Activated CD4-positive, CD25-positive, alpha-beta regulatory T cell treated with anti-CD3 and anti-CD28 coated beads, Interleukin-2, amount 50 U/mL, for 16 hours (primary cell): Measurements from ENCODE around the gene SEPTIN10.
"Not testable (repeated sequence)": the region's sequence is repeated elsewhere in the genome, so short reads cannot be mapped to it uniquely, and the experiment has no call there.

ENCODE experiments used
- DNase-seq: peaks from one replicate; pipeline ENCODE4 v3.0.0-alpha.2; 2020; ENCODE audit warnings: low read depth, low spot score

Gene SEPTIN10

DNA sequence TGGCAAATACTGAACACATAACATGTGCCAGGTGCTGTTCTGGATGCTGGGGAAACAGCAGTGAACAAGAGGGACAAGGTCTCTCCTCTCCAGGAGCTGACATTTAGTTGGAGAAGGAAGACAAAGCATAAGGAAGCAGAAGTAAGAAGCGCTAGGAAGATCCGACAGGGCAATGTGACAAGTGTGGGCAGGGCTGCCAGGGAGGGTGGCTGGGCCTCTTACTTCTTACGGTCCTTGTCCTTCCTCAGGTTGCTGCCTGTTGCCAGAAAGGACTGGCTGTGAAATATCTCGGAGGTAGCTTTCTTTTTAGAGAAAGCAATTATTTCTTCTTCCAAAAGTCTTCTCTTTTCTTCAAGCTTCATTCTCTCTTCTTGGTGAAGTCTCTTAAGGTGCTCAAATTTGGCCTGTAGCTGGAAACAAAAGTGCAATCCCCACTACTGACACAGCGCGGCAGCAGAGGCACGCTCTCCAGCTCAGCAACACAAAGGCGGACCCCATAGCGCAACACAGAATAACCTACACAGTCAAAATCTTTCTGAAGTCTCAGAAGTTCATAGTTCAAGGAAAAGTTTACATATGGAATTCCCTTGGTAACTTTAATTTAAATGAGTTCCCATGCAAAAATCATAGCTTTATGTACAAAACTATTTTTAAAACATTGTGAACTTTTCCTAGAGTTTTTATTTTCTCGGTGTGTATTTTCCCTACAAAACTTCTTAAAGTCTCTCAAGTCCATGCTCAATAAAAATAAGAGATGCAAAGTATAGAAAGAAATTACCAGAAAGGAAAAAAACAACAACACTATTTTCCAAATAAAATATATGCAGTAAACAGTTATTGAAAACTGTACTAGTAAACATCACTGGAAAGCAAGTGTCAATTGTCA, 67.7 kb downstream of the SEPTIN10 start:
- no peak for DNase-seq

DNA sequence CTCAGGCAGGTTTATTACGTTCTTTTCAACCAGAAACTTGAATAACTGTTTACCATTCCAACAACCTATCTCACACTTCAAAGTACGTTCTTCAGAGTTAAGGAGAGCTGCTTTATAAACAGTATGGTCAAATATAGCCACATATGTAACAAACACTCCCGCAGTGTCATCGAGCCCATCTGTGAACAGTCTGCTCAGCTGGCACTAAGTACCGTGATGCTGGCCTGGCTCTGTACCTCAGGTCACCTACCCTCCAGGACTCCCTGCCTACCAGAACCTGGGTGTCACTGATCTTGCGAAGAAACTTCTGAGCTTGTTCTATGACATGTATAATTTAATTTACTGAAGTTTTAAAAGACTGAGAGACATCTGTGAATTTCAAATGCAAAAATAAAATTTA, 71.4 kb downstream of the SEPTIN10 start:
- no peak for DNase-seq

DNA sequence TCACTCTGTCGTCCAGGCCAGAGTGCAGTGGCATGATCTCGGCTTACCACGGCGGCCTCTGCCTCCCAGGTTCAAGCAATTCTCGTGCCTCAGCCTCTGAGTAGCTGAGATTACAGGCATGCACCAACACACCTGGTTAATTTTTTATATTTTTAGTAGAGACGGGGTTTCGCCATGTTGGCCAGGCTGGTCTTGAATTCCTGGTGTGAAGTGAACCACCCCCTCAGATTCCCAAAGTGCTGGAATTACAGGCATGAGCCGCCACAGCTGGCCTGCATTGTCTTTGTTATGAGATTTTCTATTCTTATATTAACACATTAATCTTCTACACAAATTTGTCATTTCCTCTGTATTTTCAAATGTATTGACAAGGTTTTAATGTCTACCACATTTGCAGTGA, 75.2 kb downstream of the SEPTIN10 start:
- DNase-seq, result no peak

DNA sequence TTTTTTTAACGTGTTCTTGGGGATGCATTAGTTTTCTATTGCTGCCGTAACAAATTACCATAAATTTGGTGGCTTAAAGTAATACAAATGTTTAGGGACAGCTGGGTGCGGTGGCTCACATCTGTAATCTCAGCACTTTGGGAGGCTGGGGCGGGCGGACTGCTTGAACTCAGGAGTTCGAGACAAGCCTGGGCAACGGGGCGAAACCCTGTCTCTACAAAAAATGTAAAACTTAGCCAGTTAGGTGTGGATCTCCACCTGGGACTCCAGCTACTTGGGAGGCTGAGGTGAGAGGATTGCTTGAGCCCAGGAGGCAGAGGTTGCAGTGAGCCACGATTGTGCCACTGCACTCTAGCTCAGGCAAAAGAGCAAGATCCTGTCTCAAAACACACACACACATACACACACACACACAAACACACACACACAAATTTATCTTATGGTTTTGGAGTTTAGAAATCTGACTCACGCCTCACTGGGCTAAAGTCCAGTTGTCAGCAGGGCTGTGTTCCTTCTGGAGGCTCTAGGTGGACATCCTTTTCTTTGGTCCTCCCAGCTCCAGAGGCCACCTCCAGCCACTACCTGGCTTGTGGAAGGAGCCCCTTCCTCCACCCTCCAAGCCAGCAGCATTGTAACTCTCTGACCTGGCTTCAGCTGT, 76.1 kb downstream of the SEPTIN10 start:
- no peak for DNase-seq

DNA sequence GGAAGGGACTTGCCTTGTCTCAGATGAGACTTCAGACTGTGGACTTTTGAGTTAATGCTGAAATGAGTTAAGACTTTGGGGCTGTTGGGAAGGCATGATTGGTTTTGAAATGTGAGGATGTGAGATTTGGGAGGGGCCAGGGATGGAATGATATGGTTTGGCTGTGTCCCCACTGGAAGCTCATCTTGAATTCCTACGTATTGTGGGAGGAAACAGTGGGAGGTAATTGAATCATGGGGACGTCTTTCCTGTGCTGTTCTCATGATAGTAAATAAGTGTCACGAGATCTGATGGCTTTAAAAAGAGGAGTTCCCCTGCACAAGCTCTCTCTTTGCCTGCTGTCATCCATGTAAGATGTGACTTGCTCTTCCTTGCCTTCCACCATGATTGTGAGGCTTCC, 77.2 kb downstream of the SEPTIN10 start:
- DNase-seq, result not testable (repeated sequence)

DNA sequence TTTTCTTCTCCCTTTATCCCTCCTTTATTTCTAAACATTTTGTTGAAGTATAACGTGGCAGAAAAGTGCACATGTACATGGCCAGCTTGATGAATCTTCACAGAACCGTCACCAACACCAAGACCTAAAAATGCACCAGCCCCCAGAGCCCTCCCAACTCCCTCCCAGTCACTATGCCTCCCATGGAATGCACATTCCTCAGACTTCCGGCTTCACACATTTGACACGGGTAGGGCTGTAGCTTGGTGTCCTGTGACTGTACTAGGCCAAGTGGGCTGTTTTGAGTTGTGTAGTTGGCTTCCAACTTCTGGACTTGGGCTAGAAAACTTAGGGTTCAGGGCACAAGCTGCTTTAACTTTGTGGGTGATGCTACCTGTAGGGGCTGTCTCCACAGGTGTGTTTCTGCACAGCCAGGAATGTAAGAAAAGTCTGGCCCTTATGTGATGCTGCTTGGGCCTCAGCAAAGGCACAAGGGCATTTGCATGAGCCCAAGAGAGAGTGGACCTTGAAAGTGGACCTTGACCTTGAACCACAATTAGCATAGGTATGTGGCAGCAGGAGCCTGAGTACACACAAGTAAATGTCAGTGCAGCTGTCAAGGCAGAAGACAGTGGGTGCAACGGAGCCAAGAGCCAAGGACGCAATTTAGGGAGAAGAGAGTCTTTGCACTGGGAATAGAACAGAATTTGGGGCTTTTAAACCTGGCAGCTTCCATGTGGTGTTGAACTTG, 78.4 kb downstream of the SEPTIN10 start:
- no peak for DNase-seq

DNA sequence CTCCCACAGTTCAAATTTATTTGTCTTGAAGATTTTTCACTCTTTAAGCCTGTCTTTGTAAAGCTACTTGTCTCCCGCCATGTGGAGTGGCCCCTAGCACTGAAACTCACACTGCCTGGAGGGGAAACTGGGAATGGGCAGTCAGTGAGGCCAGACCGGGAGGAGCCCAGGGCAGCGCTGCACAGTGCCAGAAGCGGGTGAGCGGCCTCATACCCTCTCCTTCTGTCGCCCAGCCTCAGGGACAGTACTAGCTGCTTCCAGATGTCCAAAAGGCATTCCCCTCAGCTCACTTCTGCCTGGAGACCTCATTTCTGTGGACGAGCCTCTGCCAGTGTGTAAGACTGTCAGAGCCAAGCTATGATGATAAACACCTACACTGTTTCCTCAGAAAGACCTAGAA, 79.9 kb downstream of the SEPTIN10 start:
- no peak for DNase-seq

DNA sequence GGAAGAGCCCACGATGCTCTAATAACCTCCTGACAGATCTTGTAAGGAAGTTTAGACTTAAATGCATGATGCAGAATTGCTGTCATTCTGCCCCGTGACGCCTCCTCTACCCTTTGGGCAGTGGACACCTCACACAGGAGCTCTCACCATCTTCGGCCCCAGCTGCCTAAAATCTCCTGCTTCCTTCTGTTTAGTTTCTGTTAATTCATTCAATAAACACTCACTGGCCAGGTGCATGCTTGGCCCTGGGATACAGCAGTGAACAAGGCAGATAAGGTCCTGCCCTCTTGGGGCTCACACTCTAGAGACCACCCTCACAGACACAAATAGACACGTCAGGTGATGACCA, 81.1 kb downstream of the SEPTIN10 start:
- no peak for DNase-seq

DNA sequence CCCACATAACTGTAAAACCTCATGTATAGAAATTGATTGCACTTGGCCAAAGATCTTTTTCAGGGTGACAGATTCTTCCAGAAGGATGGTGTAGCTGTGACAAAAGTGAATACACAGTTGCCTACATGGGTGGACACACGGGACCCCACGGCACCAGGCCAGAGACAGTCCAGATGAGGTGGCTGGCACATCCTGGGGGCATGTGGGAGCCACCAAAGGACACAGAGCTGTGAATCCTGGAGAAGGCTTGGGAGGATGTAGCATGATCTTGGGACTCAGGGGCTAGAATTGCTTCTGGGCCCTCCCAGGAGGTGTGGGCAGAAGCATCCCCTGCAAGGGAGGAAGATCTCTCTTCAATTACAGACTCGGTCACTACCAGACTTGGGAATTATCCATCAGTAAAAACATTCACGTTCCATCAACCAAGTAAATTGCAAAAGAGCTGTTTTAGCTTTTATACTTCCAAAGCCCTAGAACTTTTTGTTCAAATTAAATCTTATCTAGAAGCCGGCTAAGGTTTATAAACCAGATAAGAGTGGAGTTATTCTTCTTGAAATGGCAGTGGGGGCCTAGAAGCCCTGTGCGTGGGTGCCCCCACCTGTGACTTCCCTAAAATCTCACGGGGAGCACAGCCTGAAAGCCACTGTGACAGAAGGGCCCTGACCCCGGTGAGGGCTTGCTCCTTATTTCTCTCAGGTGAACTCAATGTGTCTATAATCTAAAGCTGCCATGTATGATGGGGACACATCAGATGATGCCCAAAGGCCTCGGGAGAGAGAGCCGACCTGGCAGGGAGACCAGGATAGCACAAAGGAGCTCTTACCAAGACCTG, 81.7 kb downstream of the SEPTIN10 start:
- no peak for DNase-seq

DNA sequence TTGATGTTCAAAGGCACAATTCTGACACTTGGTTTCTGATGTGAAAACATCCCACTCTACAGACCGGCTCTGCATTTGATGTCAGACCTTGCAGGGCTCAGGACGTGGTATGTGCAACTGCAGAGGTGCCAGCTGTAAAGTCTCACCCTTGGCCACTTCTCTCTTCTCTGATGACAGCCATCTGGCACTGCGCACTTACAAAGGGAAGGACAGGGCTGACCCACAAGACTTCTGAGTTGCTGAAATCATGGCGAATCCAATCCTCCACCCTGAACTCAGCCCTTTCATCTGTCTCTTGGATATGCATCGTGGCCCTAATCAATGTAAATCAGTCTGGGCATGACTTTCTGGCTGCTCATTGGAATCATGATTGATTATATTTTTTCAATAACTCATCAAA, 82.5 kb downstream of the SEPTIN10 start:
- DNase-seq, result no peak

DNA sequence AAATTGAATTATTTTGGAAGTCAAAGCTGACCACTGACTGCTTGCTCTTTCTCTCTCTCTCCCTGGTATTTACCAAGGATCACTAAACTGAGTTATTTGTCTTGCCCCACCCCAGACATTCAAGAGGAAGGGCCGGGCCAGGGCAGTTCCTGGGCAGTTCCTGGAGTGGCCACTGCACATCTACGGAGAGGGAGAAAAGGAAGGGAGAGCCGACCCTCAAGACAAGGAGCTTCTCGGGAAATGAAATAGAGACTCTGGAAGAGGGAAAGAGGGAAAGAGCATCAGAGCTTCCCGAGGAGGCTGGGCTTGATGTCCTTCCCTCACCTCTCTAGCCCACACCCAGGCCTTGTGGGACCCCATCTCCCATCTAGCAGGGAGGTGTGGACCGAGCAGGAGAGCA, 83.1 kb downstream of the SEPTIN10 start:
- DNase-seq, result no peak

DNA sequence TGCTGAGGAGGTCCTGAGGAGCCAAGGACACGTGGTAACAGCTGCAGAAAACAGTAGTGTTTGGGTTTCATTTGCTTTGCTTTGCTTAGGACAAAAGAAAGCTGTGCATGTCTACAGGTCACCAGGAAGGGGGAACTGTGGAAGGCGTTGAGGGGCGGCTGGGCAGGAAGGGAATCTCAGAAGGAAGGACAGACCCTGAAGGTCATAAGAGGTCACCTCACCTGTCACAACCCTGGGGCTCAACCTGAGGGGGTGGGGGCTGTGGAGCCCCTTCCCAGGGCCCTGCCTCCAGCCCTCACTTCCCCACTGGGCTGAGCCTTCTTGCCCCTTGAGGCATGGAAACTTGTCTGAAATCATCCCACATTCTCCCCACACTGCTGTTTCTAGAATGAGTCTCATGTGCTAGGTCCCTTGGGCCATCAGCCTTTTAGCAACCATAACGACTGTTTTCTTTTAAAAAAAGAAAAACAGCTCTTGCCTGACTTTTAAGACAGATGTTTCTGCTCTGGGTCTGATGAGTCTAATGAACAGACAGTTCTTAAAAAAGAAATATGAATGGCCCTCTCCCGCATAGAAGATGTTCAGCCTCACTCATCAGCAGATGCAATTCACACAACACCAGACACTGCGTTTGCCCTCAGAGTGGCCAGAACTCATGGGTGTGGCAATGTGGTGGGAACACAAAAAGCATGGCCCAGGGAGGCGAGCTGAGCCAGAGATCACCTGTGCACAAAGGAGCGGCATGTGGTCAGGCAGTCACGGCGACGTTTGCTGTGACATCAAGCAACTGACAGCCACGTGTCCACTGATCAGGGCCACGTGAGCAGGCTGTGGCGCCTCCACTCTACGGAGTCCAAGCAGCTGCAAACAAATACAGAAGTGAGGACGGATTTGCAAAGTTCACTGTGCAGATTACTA, 84.0 kb downstream of the SEPTIN10 start:
- no peak for DNase-seq

DNA sequence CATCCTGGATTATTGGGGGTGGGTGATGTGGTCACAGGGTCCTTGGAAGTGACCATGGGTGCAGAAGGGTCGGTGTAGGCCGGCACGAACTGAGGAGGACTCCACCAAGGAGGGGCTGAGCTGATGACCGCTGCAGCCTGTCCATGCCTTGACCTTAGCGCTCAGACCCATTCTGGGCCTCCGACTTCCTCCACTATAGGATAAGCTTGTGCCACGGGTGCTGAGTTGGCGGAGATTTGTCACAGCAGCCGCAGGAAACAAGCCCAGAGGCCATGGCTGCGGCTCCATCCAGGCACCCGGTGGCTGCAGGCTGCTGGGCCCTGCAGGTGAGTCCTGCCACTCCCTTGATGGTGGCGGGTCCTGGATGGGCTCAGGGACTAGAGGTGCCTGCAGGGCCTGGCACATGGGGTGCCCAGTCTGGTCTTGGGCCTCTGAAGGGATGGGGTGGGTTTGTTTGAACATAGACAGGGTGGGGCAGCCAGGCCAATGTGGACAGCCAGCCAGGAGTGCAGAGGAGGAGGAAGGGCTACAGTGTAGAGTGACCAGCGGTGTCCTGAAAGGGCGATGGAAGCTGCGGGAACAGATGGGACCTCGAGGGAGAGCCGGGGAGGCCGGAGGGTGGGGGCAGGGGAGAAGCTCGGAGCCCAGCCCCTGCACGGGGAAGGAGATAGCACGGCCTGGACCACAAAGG, 84.8 kb downstream of the SEPTIN10 start:
- no peak for DNase-seq

DNA sequence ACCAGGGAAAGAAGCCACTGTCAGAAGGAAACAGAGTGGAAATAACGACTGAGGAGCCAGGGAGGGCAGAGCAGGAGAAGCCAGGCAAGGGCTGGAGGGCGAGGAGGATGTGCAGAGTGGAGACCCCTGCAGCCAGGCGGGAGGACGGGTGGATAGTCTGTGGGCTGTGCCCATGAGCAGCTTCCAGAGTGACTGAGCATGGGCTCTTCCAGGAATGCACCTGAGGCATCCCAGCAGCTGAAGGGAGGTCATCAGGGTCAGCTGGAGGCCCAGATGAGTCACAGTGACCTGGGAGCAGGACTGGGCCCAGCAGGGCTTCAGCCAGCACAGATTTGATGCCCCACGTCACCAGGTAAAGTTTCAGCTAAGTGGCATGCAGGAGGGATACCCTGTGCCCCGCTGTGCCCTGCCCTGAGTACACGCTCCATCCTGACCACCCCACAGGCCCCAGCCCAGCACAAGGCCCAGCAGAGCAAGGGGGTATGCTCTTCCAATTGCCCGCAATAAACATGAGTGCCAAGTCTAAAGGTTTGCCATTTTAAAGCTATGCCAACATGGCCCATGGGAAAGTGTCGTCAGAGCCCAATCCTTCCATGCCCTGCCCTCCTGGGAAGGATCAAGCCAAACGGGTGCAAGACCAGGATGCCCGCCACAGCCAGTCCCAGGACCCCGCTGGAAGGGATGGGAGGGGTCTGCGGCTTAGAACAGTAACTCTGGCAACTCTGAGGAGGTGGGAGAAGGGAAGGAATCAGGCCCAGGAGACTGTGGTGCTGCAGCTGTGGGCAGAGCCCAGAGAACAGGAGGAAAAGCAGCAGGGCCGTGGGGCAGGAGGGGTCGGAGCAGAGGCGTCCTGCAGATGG, 85.7 kb downstream of the SEPTIN10 start:
- DNase-seq, result no peak

DNA sequence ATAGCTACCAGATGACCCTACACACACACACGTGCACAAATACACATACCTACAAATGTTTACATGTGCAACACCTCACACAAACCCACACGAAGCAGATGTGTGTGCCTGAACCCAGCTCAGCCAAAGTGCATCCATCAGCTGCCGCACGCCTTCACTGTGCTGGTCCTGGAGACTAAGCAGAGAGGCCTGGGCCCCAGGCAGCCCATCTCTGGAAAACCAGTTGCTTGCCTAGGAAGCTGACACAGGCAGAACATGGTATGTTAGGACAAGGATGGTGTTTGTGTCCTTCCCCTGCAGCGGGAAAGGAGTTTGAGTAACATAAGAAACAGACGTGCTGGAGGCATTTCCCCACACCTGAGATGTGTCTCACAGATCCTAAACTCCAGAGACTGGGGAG, 86.7 kb downstream of the SEPTIN10 start:
- no peak for DNase-seq

DNA sequence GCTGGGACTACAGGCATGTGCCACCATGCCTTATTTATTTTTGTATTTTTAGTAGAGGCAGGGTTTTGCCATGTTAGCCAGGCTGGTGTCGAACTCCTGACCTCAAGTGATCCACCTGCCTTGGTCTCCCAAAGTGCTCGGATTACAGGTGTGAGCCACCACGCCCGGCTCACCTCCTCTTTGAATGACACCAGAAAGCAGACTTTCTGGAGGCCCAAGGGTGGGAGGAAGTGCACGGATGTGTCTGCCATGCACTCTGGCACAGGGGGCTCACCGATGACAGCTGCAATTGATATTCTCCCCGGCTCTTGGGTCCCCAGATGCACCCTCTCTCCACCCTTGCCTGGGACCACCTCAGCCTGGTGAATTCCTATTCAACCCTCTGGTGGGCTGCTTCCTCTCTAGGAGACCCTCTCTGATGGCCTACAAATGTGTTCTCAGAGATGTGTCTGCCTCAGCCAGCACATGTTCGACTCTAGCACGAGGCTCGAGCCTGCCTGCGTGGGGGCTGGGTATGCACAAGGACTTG, 87.3 kb downstream of the SEPTIN10 start:
- DNase-seq, result no peak

DNA sequence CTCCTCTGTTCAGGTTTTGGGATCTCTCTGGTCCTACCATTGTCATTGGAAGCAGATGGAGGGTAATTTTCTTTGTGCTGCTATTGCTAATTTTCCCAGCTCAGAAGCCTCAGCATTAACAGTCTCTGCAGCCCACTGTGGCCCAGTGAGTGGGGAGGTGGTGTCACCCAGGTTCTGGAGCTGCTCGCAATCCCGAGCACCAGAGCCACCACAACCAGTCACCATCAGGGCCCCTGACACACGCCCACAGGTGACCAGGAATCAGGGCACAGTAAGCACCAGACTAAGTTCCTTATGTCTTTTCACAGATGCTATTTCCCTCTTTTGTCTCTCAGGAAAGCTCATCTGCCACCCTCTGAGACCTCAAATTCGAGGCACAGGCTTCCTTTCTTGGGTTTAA, 87.9 kb downstream of the SEPTIN10 start:
- DNase-seq, result no peak

DNA sequence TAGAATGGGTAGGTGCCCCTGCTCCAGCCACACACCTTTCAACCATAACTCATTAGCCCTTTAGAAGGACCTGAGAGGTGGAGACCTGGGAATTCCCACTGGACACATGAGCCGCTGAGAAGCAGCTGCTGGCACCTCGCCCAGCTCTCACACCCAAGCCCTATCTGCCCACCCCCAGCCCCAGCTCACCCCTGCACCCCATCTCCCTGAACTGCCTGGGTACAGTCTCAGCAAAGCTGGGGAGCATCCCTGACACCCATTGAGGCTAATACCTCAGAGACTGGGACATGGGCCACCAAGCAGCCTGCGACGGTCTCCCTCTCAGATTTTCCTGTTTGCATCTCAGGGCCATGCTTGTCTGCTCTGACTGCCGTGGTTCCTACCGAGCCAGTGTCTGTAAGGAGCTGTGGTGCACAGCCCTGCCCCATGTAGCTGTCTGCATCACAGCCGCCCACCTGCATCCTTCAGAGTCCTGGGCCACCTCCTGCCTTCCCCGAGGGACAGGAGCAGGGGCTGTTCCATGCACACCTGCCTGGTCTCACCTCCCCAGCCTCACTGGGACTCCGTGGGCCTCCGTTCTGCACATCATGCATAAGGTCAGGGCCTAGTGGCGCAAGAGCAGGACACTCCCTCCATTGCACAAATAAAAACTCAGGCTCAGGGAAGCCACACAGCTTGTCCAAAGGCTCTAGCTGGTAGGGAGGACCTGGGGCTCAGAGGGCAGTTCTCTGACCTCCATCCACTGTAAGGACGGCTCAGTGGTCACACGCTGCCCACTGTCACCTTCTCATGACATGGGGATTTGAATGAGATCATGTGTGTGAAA, 90.0 kb downstream of the SEPTIN10 start:
- no peak for DNase-seq
